ENCODE results near the gene CFAP91.
"Not testable (repeated sequence)": the region's sequence is repeated elsewhere in the genome, so short reads cannot be mapped to it uniquely, and the experiment has no call there.

CFAP91 gene

DNA sequence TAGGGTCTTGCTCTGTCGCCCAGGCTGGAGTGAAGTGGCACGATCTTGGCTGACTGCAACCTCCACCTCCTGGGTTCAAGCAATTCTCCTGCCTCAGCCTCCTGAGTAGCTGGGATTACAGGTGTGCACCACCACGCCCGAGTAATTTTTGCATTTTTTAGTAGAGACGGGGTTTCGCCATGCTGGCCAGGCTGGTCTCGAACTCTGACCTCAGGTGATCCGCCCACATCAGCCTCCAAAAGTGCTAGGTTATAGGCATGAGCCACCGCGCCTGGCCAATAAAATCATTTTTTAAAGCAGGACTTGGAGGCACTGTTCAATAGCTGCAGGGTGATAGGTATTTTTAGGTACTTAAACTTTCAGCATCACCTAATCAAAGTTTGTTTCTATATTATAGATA is 24.6 kb upstream of the CFAP91 start:
- not testable (repeated sequence) for DNase-seq

DNA sequence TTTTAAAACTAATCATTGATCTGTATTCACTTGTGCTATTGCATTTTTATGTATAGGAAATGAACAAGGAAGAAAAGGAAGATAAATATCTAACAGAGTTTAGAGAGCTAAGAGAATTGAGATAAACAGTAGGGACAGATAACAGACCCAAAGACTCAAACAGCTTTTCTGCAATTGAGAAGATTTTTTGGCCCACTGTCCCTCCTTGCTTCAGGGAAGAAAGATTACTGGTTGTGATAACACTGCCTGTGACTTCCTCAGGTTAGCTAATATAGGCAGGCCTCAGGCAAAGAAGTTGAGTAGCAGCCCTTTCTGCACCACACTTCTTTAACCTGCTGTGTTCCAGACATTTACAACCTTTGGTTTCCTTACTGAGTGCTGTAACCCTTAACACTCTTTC is 22.9 kb upstream of the CFAP91 start:
- DNase-seq, result no peak

DNA sequence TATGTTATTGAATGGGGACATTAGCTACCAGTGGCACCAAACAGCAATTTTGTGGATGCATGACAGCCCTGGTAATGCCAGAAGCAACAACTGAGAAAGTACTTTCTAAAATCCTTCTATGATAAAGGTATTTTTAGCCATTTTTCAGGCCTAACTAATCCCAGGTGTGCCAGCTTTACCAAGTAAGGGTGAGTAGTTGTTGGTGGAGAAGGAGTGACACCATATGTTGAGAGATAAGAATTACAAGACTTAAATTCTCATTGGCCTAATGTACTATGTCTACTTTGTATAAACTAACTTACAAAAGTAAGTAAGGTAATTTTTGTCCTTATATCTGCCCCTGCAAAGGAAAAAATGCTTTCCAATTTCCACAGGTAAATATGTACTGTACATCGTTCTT is 21.5 kb upstream of the CFAP91 start:
- peak; percentile 12 for DNase-seq

DNA sequence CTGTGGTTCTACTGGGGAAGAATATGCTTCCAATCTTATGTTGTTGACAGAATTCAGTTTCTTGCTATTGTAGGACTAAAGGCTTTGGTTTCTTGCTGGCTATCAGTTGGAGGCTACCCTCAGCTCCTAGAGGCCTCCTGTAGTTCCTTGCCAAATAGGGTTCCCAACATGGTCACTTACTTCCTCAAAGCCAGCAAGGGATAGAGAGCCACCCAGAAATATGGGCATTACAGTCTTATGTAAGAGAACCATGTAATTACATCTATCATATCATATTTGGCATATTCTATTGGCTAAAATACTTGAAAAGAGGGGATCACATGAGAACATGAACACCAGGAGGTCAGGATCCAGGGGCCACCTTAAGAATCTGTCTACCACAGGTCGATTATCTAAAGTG is 19.4 kb upstream of the CFAP91 start:
- no peak for DNase-seq

DNA sequence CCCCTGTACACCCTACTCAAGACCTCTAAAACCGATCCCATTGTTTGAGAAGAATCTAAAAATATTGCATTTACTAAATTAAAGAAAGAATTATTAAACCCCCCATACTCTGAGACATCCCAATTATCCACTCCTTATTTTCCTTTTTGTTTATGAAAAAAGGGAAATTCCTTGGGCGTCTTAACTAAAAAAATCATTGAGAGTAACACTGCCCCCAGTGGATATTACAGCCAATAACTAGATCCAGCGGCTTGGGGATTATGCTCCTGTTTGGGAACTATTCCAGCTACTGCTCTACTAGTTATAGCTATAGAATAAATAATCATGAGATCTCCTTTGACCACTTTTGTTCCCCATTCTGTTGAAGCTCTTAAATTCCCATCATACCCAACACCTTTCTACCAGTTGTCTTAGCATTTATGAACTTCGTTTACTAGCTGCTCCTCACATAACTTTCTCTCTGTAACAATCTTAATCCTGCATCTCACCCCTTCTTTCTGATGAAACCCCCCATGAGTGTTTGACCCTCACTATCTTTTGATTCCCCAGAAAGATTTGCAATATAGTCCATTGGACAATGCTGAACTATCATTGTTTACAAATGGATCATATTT is 12.7 kb upstream of the CFAP91 start:
- no peak for DNase-seq

DNA sequence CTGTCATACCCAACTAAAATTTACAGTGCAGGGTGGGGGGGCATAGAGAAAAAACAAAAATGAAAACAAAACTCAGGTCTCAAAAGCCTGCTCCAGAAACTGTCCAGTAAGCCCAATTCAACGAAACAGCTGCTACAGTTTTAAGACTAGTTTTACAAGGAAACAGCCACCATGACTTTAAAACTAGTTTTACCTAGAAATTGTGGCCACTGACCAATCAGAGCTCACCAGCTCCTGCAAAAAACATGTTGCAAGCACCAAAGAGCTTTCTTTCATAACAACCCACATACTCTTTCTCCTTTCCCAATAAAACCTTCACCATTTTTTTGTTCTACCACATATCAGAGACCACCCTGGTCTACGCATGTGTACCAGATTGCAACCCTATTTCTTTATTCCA is 7.3 kb upstream of the CFAP91 start:
- DNase-seq, result no peak

DNA sequence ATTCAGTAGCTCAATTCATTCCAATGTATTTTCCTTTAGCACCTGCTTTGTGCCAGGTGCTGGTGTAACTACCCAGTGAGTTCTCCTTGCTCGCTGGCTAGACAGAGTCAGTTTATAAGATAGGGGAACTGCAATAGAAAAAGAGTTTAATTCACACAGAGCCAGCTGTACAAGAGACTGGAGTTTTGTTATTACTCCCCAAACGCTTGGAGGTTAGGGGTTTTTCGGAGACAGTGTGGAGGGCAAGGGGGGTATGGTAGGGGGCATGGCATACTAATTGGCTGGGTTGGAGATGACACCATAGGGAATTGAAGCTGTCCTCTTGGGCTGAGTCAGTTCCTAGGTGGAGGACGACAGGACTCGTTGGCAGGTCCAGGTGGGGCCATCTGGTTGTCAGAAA is 5.4 kb upstream of the CFAP91 start:
- no peak for DNase-seq

DNA sequence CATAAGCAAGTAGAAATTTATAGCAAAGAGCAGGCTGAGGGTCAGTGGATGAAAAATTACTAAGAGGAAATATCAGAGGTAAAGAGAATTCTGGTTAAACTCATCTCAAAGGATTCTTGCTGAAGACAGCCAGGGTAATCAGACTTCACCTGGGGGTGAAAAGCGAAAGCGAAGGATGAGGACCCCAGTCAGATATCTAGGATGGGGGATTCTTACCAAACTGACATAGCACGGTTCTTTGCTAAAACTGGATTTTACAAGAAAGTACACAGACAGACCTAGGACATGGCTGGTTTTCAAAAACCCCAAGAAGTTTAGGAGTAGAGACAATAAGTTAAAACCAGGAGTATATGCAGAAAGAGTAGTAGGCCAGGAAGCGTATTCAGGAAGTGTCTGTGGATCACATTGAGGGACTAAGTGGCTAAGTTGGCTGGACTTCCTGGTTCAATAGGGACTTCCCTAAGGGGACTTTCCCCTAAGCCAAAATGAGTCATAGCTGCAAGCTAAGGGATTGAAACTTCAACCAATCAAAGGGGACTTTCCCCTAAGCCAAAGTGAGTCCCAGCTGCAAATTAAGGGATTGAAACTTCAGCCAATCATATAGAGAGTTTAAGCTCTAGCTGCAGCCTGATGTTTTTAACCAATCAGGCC is 2.4 kb upstream of the CFAP91 start:
- no peak for DNase-seq

DNA sequence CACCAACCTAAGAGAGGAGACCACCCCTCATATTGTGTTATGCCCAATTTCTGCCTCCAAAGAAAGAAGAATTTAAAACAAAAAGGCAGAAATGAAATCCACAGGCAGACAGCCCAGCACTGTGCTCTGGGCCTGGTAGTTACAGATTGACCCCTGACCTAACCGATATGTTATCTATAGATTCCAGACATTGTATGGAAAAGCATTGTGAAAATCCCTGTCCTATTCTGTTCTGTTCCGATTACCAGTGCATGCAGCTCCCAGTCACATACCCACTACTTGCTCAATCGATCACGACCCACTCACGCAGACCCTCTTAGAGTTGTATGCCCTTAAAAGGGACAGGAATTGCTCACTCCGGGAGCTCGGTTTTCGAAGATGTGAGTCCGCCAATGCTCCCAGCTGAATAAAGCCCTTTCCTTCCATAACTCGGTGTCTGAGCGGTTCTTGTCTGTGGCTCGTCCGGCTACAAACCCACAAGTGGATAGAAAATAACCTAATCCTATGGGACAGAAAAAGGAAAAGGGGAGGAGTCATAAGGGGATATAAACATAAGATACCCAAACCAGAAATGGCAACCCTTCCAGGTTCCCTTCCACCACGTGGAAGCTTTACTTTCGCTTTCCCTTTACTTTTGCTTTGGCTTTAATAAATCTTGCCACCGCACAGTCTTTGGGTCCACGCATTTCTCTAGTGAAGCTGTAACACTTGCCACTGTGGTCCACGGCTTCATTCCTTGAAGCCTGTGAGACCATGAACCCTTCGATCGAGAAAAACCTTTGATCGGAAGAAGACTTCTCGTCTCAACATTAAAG is 1.7 kb upstream of the CFAP91 start:
- DNase-seq, result no peak

DNA sequence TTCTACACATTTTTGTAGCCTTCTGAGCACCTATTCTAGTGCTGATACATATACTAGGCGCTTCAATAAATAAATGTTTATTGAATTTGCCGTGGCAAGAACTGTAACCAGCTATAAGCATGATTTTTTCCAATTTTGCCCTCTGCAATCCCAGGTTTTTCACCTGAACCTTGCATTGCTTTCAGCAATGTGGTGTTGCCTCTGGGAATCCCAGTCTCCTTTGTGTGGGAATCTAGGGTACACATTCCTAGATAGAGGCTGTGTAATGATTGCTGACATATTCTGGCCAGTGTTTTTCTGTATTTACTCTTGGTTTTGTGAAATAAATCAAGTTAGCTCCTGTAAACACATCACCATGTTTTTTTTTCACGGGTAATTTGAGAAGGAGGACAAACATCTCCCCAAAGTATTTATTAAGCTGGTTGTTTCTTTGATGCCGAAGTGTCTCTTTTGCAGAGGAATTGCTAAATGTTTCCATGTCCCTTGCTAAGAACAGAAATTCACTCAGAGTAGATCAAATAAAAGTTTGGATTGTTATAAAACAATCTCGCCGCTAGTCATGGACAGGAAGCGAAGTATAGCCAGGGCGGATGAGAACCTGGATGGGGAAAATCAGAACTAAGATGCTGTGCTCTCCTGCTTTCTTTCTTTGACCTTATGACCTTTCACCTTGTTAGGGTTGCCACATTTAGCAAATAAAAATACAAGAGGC is 1.2 kb downstream of the CFAP91 start:
- DNase-seq, result no peak

DNA sequence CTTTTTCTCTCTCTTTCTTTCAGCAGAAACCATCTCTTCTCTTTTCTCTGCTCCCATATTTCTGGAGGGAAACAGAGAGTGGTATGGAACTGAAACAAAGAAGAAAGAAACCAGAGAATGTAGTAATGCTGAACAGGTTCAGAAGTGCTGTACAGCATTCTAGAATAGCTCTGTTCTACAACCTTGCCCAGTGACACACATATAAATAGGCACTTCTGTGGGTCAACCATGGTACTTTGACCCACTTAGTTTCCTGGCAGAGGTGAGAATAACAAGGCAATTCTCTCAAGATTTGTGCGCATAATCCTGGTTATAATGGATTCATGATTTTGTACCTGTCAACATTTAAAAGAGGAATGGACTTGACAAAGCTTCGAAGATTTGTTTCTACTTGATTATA is 12.3 kb downstream of the CFAP91 start:
- DNase-seq, result no peak

DNA sequence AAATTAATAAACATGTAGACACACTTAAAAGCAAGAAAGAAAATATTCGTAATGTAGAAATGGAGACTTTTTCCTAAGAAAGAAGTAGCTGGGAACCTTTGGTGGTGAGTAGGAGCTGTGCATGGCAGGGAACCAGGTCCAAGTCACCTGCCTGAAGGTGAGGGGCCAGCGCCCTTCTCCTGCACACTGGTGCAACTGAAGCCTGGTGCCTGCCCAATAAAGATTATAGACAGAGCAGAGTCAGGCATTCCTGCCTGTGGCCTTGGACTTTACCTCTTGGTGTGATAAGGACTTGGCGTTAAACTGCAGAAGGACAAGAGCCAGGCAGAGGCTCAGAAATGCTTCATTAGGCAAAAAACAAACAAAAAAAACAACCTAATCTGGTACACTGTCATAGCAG is 14.2 kb downstream of the CFAP91 start:
- no peak for DNase-seq

DNA sequence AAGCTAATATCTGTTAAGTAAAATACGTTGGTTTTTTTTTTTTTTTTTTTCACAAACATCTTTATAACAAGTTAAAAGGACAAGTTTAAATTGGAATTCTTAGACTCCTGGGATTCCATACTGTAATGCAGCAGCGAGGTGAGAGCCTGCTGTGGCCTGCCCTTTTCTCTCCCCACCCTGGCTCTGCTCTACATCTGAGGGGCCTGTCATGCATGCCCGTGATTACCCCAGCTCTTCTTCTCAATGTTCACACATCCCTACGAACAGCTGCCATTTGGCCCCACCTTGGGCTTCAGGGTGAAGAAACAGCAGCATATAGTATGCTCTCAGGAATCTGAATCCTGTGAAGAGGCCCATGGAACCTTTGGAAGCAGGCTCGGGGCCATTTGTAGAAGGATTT is 14.7 kb downstream of the CFAP91 start:
- DNase-seq, result no peak

DNA sequence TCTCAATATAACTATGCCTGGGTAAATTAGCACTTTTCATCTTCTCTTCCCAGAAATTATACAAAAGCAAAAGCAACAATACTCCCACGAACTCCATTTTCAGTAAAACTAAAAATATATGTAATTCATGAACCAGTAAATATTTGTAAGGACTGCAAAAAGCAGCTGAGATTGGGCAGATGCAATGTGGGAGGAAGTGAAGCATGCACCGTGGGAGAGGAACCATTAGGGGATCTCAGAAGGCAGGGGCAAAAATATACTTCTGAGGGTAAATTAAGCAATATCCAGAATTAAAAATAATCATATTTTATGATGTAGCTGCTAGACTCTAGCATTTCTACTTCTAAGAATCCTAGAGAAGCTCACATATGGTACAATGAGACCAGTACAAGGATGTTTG is 20.2 kb downstream of the CFAP91 start:
- DNase-seq, result no peak

DNA sequence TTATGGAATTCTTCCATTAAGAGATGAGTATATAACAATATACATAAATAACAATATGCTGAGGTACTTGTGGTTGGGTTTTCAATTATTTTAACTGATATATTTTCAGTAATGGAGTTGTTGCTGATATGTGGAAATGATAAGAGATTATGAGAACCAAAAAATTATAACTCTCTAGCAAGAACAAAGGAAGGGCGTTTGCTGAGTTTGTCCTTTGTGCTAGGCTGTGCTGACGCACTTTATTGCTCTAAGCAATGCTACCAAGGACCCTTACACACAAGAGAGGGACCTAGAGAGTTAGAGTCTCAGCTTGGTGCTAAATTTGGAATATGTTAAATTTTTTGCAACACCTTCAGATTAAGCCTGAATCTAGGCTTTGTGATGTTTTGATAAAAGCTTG is 24.1 kb downstream of the CFAP91 start:
- DNase-seq, result no peak

DNA sequence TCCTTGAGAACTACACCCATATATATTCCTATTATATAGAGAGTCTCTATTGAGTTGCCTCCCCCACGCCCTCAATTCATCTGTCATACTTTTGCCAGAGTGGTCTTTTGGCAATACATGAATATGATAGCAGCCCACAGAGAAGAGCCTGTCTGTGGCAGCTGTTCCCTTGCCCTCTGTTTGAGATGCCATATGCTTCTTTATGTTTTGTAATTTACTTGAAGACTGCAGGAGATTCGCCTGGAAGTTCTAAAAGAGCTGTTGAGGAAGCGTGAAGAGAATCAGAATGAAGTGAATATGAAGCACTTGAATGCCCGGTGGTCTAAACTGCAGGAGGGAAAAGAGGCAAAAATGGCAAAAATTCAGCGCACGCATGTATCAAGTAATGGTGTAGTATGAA is 27.2 kb downstream of the CFAP91 start:
- no peak for DNase-seq

DNA sequence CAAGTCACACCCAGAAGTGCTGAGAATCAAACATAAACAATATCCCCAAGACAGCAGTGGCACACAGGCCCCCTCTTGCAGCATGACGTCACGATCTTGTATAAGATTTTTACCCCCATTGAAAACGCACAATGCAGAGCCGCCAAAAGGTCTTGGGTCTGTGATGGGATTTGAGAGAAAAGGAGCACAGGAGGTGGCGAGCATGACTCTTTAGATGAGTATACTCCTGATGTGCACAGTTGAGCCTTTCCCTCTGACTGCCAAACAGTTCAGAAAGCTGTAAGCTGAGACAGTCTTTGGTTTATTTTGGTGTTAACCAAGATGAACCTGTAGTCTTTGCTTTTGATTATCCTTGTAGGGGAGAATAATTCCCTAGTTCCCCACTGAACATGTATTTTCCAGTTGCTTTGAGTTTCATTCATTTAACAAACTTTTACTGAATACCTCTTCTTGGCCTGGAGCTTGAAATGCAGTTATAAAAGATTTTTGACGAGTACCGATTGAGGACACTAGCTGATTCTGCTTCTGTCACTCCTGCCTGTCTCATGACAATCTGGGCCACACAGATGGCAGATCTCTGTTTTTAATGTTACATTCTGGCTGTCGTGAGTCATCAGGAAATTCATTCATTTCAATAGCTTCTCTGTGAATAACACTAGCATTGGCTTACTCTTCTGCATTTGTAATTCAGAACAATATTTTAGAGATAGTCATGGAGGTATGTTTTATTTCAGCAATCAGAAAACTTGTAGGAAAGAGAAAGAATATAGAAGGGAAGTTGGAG is 28.9 kb downstream of the CFAP91 start:
- DNase-seq, result no peak

DNA sequence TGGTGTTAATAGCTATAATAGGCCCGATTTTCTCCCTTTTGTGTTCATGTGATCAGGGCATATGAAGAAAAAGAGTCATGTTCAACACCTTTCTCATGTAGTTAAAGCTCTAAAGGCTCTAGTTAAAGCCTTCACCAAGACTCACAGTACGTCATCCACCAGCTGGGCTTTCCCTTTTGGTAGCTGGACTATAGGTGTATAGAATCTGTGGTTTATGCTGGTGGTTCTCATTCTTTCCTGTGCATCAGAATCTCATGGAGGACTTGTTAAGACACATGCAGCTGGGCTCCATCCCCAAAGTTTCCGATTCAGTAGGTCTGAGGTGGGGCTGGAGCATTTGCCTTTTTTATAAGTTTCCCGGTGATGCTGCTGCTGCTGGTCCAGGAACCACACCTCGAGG is 31.0 kb downstream of the CFAP91 start:
- no peak for DNase-seq

DNA sequence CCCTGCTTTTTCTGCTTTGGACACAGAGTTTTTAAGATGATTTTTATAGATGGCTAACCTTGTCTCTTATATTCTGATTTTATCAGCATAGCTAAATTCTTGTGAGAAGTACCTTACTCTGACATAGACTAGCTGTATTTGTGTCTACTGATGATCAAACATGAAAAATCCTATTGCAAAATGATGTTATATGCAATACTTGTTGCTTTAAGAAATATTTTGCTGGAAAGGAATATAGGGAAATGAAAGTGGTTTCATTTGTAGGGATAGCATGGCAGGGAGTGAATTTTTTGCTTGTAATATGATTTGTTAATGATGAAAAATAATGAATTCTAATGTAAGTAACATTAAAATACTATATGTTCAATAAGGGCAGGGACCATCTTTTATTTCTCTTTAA is 35.9 kb downstream of the CFAP91 start:
- no peak for DNase-seq

DNA sequence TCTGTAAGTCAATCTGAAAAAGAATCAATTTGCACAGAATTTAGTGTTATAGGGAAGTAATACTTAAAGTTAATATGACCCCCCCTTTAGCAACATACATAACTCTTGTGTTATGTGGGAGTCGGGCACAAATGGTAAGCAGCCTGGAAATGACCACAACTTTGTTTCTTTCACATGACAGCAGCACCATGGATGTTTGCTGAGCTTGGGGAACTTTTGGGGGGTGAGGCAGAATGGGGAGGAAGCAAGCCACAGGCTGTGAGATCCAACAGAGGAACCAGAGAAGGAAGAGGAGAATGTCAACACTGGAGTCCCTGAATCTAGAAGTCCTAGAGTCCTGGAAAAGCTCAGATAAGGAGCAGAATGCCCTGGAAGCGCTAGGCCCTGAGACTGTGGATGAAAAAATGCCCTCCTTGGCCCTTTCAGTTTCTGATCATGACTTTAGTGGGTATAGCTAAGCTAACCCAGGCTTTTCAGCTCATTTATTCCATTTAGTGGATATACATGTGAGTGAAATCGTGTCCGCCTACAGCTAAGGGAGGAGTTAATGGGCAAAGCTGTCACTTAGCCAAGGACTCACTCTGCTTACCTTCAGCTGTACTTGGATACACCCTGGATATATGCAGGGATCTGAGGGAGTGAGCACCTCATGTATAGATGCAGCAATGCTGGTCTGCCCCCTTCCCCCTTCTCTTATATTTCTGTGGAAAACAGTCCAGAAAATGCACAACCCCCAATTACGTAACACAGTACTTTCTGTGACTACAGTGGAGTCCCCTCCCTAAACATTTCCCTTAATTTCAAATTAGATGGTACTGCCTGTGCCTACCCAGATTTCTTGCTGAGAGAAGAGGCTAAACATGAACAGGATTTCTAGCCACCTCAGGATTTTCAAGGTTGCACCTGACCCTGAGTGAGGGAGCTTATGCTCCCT is 39.1 kb downstream of the CFAP91 start:
- DNase-seq, result no peak

DNA sequence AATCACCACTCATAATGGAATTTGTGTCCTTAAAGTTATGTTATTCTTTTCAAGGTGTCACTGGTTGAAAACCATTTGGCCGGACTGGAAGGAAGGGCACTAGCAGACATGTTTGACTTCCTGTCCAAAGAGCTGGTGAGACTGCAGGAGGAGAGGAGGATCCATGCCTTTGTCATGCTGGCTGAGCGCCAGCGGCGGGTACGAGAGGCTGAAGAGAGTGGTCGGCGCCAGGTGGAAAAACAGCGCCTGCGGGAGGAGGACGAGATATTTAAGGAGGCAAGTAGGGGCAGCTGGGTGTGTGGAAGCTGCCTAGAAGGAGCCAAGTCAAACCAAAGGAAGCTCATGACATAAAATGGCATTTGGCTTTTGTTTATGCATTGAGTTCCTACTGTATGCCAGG is 41.1 kb downstream of the CFAP91 start:
- no peak for DNase-seq

DNA sequence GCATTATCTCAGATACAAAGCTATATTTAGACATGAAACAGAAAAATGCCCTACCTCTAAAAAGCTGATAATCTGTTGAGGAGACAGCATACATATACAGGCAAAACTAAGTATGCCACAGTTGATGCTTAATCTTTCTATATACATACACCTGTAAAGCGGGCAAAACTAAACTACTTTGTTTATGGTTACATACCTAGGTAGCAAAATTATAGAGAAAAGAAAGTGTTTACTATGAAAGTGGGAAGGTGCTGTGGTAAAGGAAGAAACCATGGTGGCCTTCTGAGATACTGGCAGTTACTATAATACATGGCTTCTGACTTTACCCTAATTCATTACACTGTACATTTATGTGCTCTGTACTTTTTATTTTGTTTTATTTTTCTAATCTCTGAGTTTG is 43.1 kb downstream of the CFAP91 start:
- no peak for DNase-seq

Measured in NCI-H526 treated with DMSO at 0.1 percent for 48 hours (cell line).